Muscle of leg (tissue), 11 donors: ENCODE data around the gene NUMB. TPM values are rescaled to one million over a fixed set of nuclear protein-coding genes. Genes with fewer than 3 reads are reported as not detected.

Experiments used
- DNase-seq: peaks from one replicate; pipeline ENCODE4 v3.0.0; 2013
- H3K27ac ChIP-seq: one replicate; pipeline ENCODE4 v1.5.1; 2013; ENCODE audit warnings: mild to moderate bottlenecking, low read length, control low read depth
- H3K27me3 ChIP-seq: one replicate; pipeline ENCODE4 v1.6.1; 2013; ENCODE audit warnings: low read length; ENCODE audit not compliant: control insufficient read depth, insufficient read depth
- H3K36me3 ChIP-seq: one replicate; pipeline ENCODE4 v1.6.1; 2013; ENCODE audit warnings: low read length; ENCODE audit not compliant: control insufficient read depth, insufficient read depth
- H3K4me1 ChIP-seq: one replicate; pipeline ENCODE4 v1.6.1; 2013; ENCODE audit warnings: low read length; ENCODE audit not compliant: control insufficient read depth, insufficient read depth
- H3K4me3 ChIP-seq: one replicate; pipeline ENCODE4 v1.5.1; 2013; ENCODE audit warnings: low read length, control low read depth
- H3K9me3 ChIP-seq: replicated peaks from 2 replicates; pipeline ENCODE4 v1.6.1; 2013; ENCODE audit warnings: low read depth, low read length; ENCODE audit not compliant: control insufficient read depth
- WGBS: methylation state at CpG from one replicate; pipeline ENCODE4 v1.1.5; 2013; ENCODE audit warnings: missing lambda C conversion rate; ENCODE audit not compliant: insufficient coverage; 5-methylcytosine and 5-hydroxymethylcytosine counted together
- polyA plus RNA-seq, 8 donors: library from polyadenylated mRNA; unstranded; fragments of 120-200 nt; gene quantifications; one replicate each; pipeline versions ENCODE4 v1.2.1 to v1.2.3, GENCODE V29; 2013; ENCODE audit warnings: inconsistent platforms in 1 of 8, low replicate concordance in 1 of 8; ENCODE audit not compliant: insufficient read length in 8 of 8, insufficient read depth in 1 of 8
- total RNA-seq: library from RNA; stranded (reverse); fragments of 120-200 nt; gene quantifications from one replicate; pipeline ENCODE4 v1.2.4, GENCODE V29; 2013

NUMB gene
- total and polyA plus RNA-seq, 9 donors = 15.1 to 38.7 (median 29.8) TPM

GRCh38 chr14:73225496-73225895 lies 232.8 kb downstream of the NUMB start:
- no peaks in the 10 kb centered on the region for H3K9me3 ChIP-seq
- DNase-seq = no peak
- H3K27me3 ChIP-seq = no peaks in the 10 kb centered on the region
- H3K4me3 ChIP-seq = no peak overlapping the region
- 100% methylated on average over 1 of the region's 4 CpGs for WGBS
- H3K4me1 ChIP-seq = peaks cover 17% of the 10 kb centered on the region
- no peak overlapping the region for H3K27ac ChIP-seq
- peaks cover 11% of the 10 kb centered on the region for H3K36me3 ChIP-seq

Other genes starting within 250 kb of the NUMB start
- 0.58 TPM for gene PAPLN, start 221.0 kb downstream of the NUMB start, total RNA-seq
- 1 to 10 TPM in 7 of 8 donors, under 1 TPM in 1; 0.87 to 4.2 (median 1.4) TPM for gene PAPLN, start 221.0 kb downstream of the NUMB start, polyA plus RNA-seq
- 5.5 TPM for gene RIOX1, start 32.4 kb upstream of the NUMB start, total RNA-seq
- 1 to 10 TPM; 5.5 to 8.1 (median 6.6) TPM for gene RIOX1, start 32.4 kb upstream of the NUMB start, polyA plus RNA-seq
- gene ACOT1, start 78.6 kb upstream of the NUMB start, total RNA-seq = 3.9 TPM
- gene ACOT1, start 78.6 kb upstream of the NUMB start, polyA plus RNA-seq = 1 to 10 TPM; 1.5 to 5.1 (median 2.9) TPM
- 0.40 TPM for gene HEATR4, start 100.4 kb upstream of the NUMB start, total RNA-seq
- gene HEATR4, start 100.4 kb upstream of the NUMB start, polyA plus RNA-seq = 1 to 10 TPM in 2 of 8 donors, under 1 TPM in 6; 0.16 to 1.4 (median 0.84) TPM
- 35.3 TPM for gene ACOT2, start 110.7 kb upstream of the NUMB start, total RNA-seq
- gene ACOT2, start 110.7 kb upstream of the NUMB start, polyA plus RNA-seq = 10 to 100 TPM; 25.0 to 39.5 (median 31.1) TPM
- 0.31 TPM for gene ACOT4, start 133.3 kb upstream of the NUMB start, total RNA-seq
- under 1 TPM; 0.20 to 0.43 (median 0.31) TPM for gene ACOT4, start 133.3 kb upstream of the NUMB start, polyA plus RNA-seq
- not detected for gene ACOT6, start 154.0 kb upstream of the NUMB start, total RNA-seq
- under 1 TPM in 1 of 8 donors, not detected in 7; 0.13 TPM for gene ACOT6, start 154.0 kb upstream of the NUMB start, polyA plus RNA-seq
- 9.3 TPM for gene DNAL1, start 186.4 kb upstream of the NUMB start, total RNA-seq
- 10 to 100 TPM in 1 of 8 donors, 1 to 10 TPM in 7; 5.7 to 10.9 (median 6.6) TPM for gene DNAL1, start 186.4 kb upstream of the NUMB start, polyA plus RNA-seq